GM12874 (cell line): ENCODE measurements around the gene SLC16A12.

Source experiments
- CTCF ChIP-seq: IDR thresholded peaks from 2 replicates; pipeline ENCODE4 v1.5.1; 2011; ENCODE audit warnings: low read depth, mild to moderate bottlenecking, control low read depth, low read length, moderate library complexity; ENCODE audit not compliant: insufficient read depth

Gene SLC16A12

GRCh38 chr10:89452193-89452592 is 83.2 kb downstream of the SLC16A12 start:
- TF ChIP-seq CTCF, result no peak

GRCh38 chr10:89450901-89451300 is 84.5 kb downstream of the SLC16A12 start:
- no peak for TF ChIP-seq CTCF

GRCh38 chr10:89442289-89442688 is 93.1 kb downstream of the SLC16A12 start:
- TF ChIP-seq CTCF, result no peak

GRCh38 chr10:89440226-89441009 is 95.0 kb downstream of the SLC16A12 start:
- no peak for TF ChIP-seq CTCF

GRCh38 chr10:89438525-89438924 is 96.9 kb downstream of the SLC16A12 start:
- TF ChIP-seq CTCF, result no peak

- no peak for TF ChIP-seq CTCF
These were observed 103.4 kb downstream of the SLC16A12 start for GRCh38 chr10:89431977-89432376.

- no peak for TF ChIP-seq CTCF
These were observed 106.5 kb downstream of the SLC16A12 start for GRCh38 chr10:89428877-89429276.
